Dedifferentiated amniotic fluid mesenchymal stem cell (primary cell): Measurements from ENCODE around the gene AMMECR1L.
"Not testable (repeated sequence)": the region's sequence is repeated elsewhere in the genome, so short reads cannot be mapped to it uniquely, and the experiment has no call there.

Source experiments
- DNase-seq: peaks from one replicate; pipeline ENCODE4 v3.0.0-alpha.2; 2016; ENCODE audit errors: extremely low spot score

Gene AMMECR1L

GRCh38 chr2:127841466-127842178 is 44.1 kb downstream of the AMMECR1L start:
- DNase-seq: no peak

DNA sequence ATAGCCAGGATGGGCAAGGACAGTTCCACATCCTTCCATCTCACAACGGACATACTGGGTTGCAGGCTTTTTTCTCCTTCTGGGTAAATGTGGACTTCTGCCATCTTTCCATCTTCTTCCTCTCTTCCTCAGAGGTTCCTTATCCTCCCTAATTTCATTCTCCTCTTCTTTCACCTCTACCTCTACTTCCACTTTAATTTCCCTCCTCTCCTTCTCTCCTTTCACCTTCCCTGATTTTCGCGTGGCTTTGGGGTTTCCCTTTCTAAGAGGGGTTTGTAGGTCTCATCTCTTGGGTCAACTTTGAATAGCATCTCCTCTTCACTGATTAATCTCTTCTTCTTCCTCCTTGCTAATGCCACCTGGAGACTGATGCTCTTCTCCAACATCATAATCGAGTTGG is 44.9 kb downstream of the AMMECR1L start:
- no peak for DNase-seq

GRCh38 chr2:127834951-127835350 is 50.8 kb downstream of the AMMECR1L start:
- DNase-seq: no peak

DNA sequence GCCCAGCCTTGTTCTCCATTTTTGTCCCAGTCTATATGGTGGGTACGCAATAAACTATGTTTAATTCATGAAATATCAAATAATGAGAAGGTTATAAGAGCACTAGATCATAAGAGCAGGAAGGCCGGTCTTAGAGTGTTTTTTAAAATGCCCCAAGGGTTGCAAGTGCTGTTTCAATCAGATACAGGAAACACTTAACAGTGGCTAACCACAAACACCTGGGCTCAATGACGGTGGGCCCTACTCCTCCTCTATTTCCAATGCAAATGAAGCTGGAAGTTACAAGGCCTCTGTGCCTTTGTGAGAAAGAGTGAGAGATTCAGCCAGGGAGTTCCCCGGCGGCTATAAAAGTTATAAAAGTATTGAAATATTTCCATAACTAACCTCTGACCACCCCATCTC is 55.9 kb downstream of the AMMECR1L start:
- DNase-seq: no peak

DNA sequence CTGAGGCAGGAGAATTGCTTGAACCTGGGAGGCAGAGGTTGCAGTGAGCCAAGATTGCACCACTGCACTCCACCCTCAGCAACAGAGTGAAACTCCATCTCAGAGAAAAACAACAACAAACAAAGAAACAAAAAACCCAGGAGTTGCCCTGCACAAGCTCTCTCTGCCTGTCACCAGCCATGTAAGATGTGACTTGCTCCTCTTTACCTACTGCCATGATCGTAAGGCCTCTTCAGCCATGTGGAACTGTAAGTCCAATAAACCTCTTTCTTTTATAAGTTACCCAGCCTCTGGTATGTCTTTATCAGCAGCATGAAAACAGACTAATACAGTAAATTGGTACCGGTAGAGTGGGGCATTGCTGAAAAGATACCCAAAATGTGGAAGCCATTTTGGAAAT is 59.0 kb downstream of the AMMECR1L start:
- not testable (repeated sequence) for DNase-seq

GRCh38 chr2:127826047-127826446 is 59.7 kb downstream of the AMMECR1L start:
- no peak for DNase-seq

DNA sequence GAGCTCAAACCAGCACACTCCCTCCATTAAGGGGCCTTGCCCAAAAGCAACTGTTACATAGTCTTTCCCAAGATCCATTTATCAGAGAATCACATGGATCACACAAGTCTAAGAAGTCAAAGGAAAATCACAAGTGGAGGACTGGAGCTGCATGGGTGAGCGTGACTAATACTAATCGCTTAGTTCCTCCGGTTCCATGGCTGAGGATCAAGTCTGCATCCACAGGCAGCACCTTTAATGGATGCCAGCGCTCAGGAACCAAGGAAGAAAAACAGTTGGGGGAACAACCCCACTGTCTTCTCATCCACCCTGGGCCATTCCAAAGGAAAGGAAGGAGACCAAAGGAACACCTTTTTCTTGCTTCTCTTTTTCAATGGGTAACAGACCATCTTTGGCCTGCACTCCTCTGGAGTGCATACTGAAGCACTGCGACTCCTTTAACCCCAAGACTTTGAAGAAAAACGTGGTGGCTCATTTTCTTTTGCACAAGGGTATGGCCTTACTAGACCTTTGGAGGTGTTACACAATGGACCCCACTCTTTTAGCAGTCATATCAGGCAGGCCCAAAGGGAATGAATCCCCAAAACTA is 65.6 kb downstream of the AMMECR1L start:
- DNase-seq: no peak

- no peak for DNase-seq
Observed at GRCh38 chr2:127818794-127819425, 66.8 kb downstream of the AMMECR1L start.

GRCh38 chr2:127818241-127818640 is 67.5 kb downstream of the AMMECR1L start:
- DNase-seq: no peak

DNA sequence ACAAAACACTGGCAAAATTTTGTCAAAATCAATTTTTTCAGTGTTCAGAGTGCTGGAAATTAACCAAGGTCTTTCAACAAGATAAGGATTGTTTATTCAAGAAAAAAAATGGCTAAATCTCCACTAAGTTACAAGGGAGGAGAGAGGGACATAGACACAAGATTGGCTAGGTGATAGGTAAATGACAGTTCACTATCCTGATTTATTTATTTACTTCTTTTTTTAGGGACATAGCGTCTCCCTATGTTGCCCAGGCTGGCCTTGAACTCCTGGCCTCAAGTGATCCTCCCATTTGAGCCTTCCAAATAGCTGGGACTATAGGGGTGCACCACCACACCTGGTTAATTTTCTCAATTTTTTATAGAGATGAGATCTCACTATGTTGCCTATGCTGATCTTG is 71.1 kb downstream of the AMMECR1L start:
- no peak for DNase-seq

DNA sequence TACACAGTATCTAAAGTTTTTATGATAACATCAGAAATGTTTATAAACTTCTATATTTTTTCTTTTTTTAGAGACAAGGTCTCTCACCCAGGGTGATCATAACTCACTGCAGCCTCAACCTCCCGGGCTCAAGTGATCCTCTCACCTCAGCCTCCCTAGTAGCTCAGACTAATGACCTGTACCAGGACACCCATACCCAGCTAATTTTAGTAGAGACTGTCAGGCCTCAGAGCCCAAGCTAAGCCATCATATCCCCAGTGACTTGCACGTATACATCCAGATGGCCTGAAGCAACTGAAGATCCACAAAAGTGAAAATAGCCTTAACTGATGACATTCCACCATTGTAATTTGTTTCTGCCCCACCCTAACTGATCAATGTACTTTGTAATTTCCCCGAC is 73.3 kb downstream of the AMMECR1L start:
- not testable (repeated sequence) for DNase-seq
